ENCODE data around the gene TMEM243.
"Not testable (repeated sequence)": the region's sequence is repeated elsewhere in the genome, so short reads cannot be mapped to it uniquely, and the experiment has no call there.

TMEM243 gene

GRCh38 chr7:87210506-87210905, 9.0 kb downstream of the TMEM243 start:
- no peak for TF ChIP-seq CTCF (IDR thresholded peaks at IDR 0.05)
- no peak for DNase-seq
- H3K36me3 ChIP-seq: peaks cover 10 to 23% (median 11%) of the 10 kb centered on the region in 3 donors
- no peak overlapping the region for H3K4me3 ChIP-seq
- peaks cover 0 to 12% (median 9%) of the 10 kb centered on the region in 3 donors for H3K9me3 ChIP-seq
- peaks cover 0 to 9% (median 3%) of the 10 kb centered on the region in 4 donors for H3K4me1 ChIP-seq
- H3K27ac ChIP-seq: no peak overlapping the region
- no peaks in the 10 kb centered on the region for H3K27me3 ChIP-seq
- intact Hi-C loops (cut with DNase I; ENCODE audit: low total_unique reads): loop anchor here (10.0 kb wide), 1 partner anchor 46 kb away; no protein-coding TSS in a partner anchor

GRCh38 chr7:87209295-87209924, 10.1 kb downstream of the TMEM243 start:
- Histone ChIP-seq H3K27me3 (no peaks in the 10 kb centered on the region), H3K36me3 (peaks cover 11 to 26% (median 15%) of the 10 kb centered on the region in 3 donors), H3K4me3 (no peak overlapping the region), H3K4me1 (peaks cover 0 to 9% (median 3%) of the 10 kb centered on the region in 4 donors), H3K9me3 (peaks cover 0 to 23% (median 17%) of the 10 kb centered on the region in 3 donors), H3K27ac (no peak overlapping the region)
- no peak for DNase-seq
- intact Hi-C loops (cut with DNase I; ENCODE audit: low total_unique reads): no loop called here
- TF ChIP-seq CTCF (IDR thresholded peaks at IDR 0.05): no peak

GRCh38 chr7:87206361-87206760, 13.2 kb downstream of the TMEM243 start:
- Histone ChIP-seq H3K9me3 (peaks cover 0 to 23% (median 19%) of the 10 kb centered on the region in 3 donors), H3K36me3 (peaks cover 11 to 26% (median 15%) of the 10 kb centered on the region in 3 donors), H3K27me3 (no peaks in the 10 kb centered on the region), H3K4me3 (no peak overlapping the region), H3K27ac (no peak overlapping the region), H3K4me1 (no peaks in the 10 kb centered on the region)
- TF ChIP-seq CTCF (IDR thresholded peaks at IDR 0.05): no peak
- intact Hi-C loops (cut with DNase I; ENCODE audit: low total_unique reads): no loop called here
- DNase-seq: no peak

- Histone ChIP-seq H3K36me3 (peaks cover 11 to 25% (median 13%) of the 10 kb centered on the region in 3 donors), H3K9me3 (peaks cover 0 to 23% (median 19%) of the 10 kb centered on the region in 3 donors)
- H3K27me3 ChIP-seq; DNase-seq; H3K4me1 ChIP-seq; intact Hi-C loops (cut with DNase I; ENCODE audit: low total_unique reads); H3K4me3 ChIP-seq; H3K27ac ChIP-seq: not testable (repeated sequence)
Observed at GRCh38 chr7:87205701-87206100, 13.8 kb downstream of the TMEM243 start.

- Histone ChIP-seq H3K4me1 (no peaks in the 10 kb centered on the region), H3K4me3 (no peak overlapping the region), H3K27me3 (no peaks in the 10 kb centered on the region), H3K27ac (no peak overlapping the region), H3K36me3 (peaks cover 11 to 20% (median 14%) of the 10 kb centered on the region in 3 donors), H3K9me3 (peaks cover 0 to 23% (median 19%) of the 10 kb centered on the region in 3 donors)
- no peak for DNase-seq
- intact Hi-C loops (cut with DNase I; ENCODE audit: low total_unique reads): no loop called here
- no peak for TF ChIP-seq CTCF (IDR thresholded peaks at IDR 0.05)
Observed at GRCh38 chr7:87204933-87205332, 14.6 kb downstream of the TMEM243 start.

- Histone ChIP-seq H3K36me3 (peaks cover 11 to 20% (median 14%) of the 10 kb centered on the region in 3 donors), H3K9me3 (peaks cover 0 to 23% (median 19%) of the 10 kb centered on the region in 3 donors)
- intact Hi-C loops (cut with DNase I; ENCODE audit: low total_unique reads); H3K27ac ChIP-seq; H3K27me3 ChIP-seq; DNase-seq; H3K4me1 ChIP-seq; H3K4me3 ChIP-seq: not testable (repeated sequence)
Observed at GRCh38 chr7:87203929-87204328, 15.6 kb downstream of the TMEM243 start.

Data from tibial artery (tissue), 4 donors.